SK-N-SH (cell line): Measurements from ENCODE around the gene CYP27C1. TPM values are rescaled to one million over a fixed set of nuclear protein-coding genes. Genes with fewer than 3 reads are reported as not detected.

Experiments used
- CTCF ChIA-PET: fragments of 300-600, 350-600 bp; formaldehyde crosslinking; extraction: SDS; loops from one replicate; lab custom pipeline; 2021; lab: Yijun Ruan, JAX
- POLR2A ChIA-PET: fragments of 350-600 bp; sonication (Branson Sonifier 250); formaldehyde crosslinking; extraction: SDS; loops from one replicate; lab custom pipeline; 2020; ENCODE audit warnings: antibody characterized with exemption, inconsistent platforms; lab: Yijun Ruan, JAX
- DNase-seq: peaks from one replicate; pipeline ENCODE4 v3.0.0; 2012
- H2AFZ ChIP-seq: fragments of 200-600 bp; sonication (generic); 2 replicates; pipeline ENCODE4 v1.8.1; 2016; ENCODE audit warnings: antibody characterized with exemption, mild to moderate bottlenecking, low read depth
- H3F3A ChIP-seq: fragments of 200-600 bp; sonication (generic); replicated peaks from 2 replicates; pipeline ENCODE3; 2016; ENCODE audit warnings: antibody characterized with exemption, mild to moderate bottlenecking; ENCODE audit not compliant: insufficient read depth
- H3K27ac ChIP-seq, 2 experiments: fragments of 200-500 bp in 1 of 2; fragments of 200-600 bp in 1 of 2; sonication (Bioruptor generic) in 1 of 2; sonication (generic), shearing (Covaris generic) in 1 of 2; 2 replicates each; pipeline versions ENCODE4 v1.5.1 to v1.6.1; 2014 to 2016; ENCODE audit warnings: low read depth in 2 of 2, inconsistent platforms in 1 of 2, low read length in 1 of 2, mild to moderate bottlenecking in 1 of 2, mixed read lengths in 1 of 2
- H3K27me3 ChIP-seq: fragments of 200-600 bp; sonication (generic), shearing (Covaris generic); 2 replicates; pipeline ENCODE4 v1.6.1; 2016; ENCODE audit warnings: mixed run types; ENCODE audit not compliant: insufficient read depth
- H3K36me3 ChIP-seq, 2 experiments: fragments of 200-500 bp in 1 of 2; fragments of 200-600 bp in 1 of 2; sonication (Bioruptor generic) in 1 of 2; sonication (generic) in 1 of 2; replicated peaks in 1 of 2; 2 replicates each; pipeline versions ENCODE3 to v1.5.1; 2014 to 2016; ENCODE audit warnings: low read length in 1 of 2, mild to moderate bottlenecking in 1 of 2; ENCODE audit not compliant: insufficient read depth in 2 of 2, control insufficient read depth in 1 of 2
- H3K4me1 ChIP-seq, 2 experiments: fragments of 200-500 bp in 1 of 2; fragments of 200-600 bp in 1 of 2; sonication (Bioruptor generic) in 1 of 2; sonication (generic), shearing (Covaris generic) in 1 of 2; 2 replicates each; pipeline versions ENCODE4 v1.5.1 to v1.6.1; 2014 to 2016; ENCODE audit warnings: low read depth in 1 of 2, low read length in 1 of 2, mixed run types in 1 of 2; ENCODE audit not compliant: insufficient read depth in 2 of 2, control insufficient read depth in 1 of 2
- H3K4me2 ChIP-seq: fragments of 200-600 bp; sonication (generic), shearing (Covaris generic); 2 replicates; pipeline ENCODE4 v1.6.1; 2017; ENCODE audit warnings: mixed run types
- H3K4me3 ChIP-seq, 2 experiments: fragments of 200-500 bp in 1 of 2; fragments of 200-600 bp in 1 of 2; sonication (Bioruptor generic) in 1 of 2; sonication (generic), shearing (Covaris generic) in 1 of 2; 2 replicates each; pipeline versions ENCODE4 v1.5.1 to v1.8.1; 2014 to 2016; ENCODE audit warnings: low read depth in 2 of 2, inconsistent platforms in 1 of 2, low read length in 1 of 2, mild to moderate bottlenecking in 1 of 2, mixed read lengths in 1 of 2, moderate library complexity in 1 of 2
- H3K79me2 ChIP-seq: fragments of 200-600 bp; sonication (generic); 2 replicates; pipeline ENCODE4 v1.8.1; 2017; ENCODE audit warnings: mild to moderate bottlenecking; ENCODE audit not compliant: insufficient read depth
- H3K9ac ChIP-seq: fragments of 200-600 bp; sonication (generic); 2 replicates; pipeline ENCODE4 v1.6.1; 2017; ENCODE audit warnings: mixed run types
- H3K9me2 ChIP-seq: fragments of 200-600 bp; sonication (generic); 2 replicates; pipeline ENCODE4 v1.6.1; 2017; ENCODE audit warnings: mixed run types
- H3K9me3 ChIP-seq: fragments of 200-600 bp; sonication (generic); 2 replicates; pipeline ENCODE4 v1.6.1; 2017; ENCODE audit warnings: mixed run types, mild to moderate bottlenecking, moderate library complexity
- H4K20me1 ChIP-seq: fragments of 200-600 bp; sonication (generic); 2 replicates; pipeline ENCODE4 v1.6.1; 2017; ENCODE audit warnings: mild to moderate bottlenecking, mixed run types; ENCODE audit not compliant: insufficient read depth
- CHD2 ChIP-seq: fragments of 150-350 bp; IDR thresholded peaks from 2 replicates; pipeline ENCODE4 v1.6.1; 2018; ENCODE audit warnings: low read length; ENCODE audit not compliant: partially characterized antibody
- ELF1 ChIP-seq: IDR thresholded peaks from 2 replicates; pipeline ENCODE4 v1.4.0; 2012
- EZH2phosphoT487 ChIP-seq: fragments of 200-600 bp; sonication (generic); IDR thresholded peaks from 2 replicates; pipeline ENCODE4 v1.6.1; 2017; ENCODE audit warnings: low read depth, mixed run types, mild to moderate bottlenecking, antibody characterized with exemption, moderate library complexity, borderline replicate concordance
- FOXJ3 ChIP-seq: sonication (generic); formaldehyde crosslinking; IDR thresholded peaks from 2 replicates; pipeline ENCODE4 v1.5.1; 2020; ENCODE audit warnings: mild to moderate bottlenecking, missing genetic modification reagents
- FOXM1 ChIP-seq: IDR thresholded peaks from 2 replicates; pipeline ENCODE4 v1.4.0; 2012; ENCODE audit warnings: low read depth, mild to moderate bottlenecking
- GABPA ChIP-seq: IDR thresholded peaks from 2 replicates; pipeline ENCODE4 v1.4.0; 2012; ENCODE audit warnings: low read depth, mild to moderate bottlenecking
- GATA2 ChIP-seq: sonication (generic); formaldehyde crosslinking; IDR thresholded peaks from 2 replicates; pipeline ENCODE4 v1.5.0; 2020; ENCODE audit warnings: mild to moderate bottlenecking, missing genetic modification reagents
- JUND ChIP-seq: IDR thresholded peaks from 2 replicates; pipeline ENCODE4 v1.4.0; 2012
- MEF2A ChIP-seq: IDR thresholded peaks from 2 replicates; pipeline ENCODE4 v1.4.0; 2012; ENCODE audit warnings: low read depth, borderline replicate concordance
- NFIC ChIP-seq: IDR thresholded peaks from 2 replicates; pipeline ENCODE4 v1.4.0; 2012; ENCODE audit warnings: borderline replicate concordance
- PBX3 ChIP-seq: IDR thresholded peaks from 2 replicates; pipeline ENCODE4; 2012
- POLR2AphosphoS5 ChIP-seq: IDR thresholded peaks from 2 replicates; pipeline ENCODE4 v1.6.1; 2012; ENCODE audit warnings: low read depth, low read length
- RCOR1 ChIP-seq: fragments of 150-350 bp; IDR thresholded peaks from 2 replicates; pipeline ENCODE4 v1.6.1; 2017; ENCODE audit warnings: antibody characterized with exemption, low read length
- RFX5 ChIP-seq: IDR thresholded peaks from 2 replicates; pipeline ENCODE4 v1.6.1; 2012; ENCODE audit warnings: mild to moderate bottlenecking, improper control_type of control experiment, low read length
- RXRA ChIP-seq: IDR thresholded peaks from 2 replicates; pipeline ENCODE4 v1.4.0; 2012; ENCODE audit warnings: low read depth, mild to moderate bottlenecking, borderline replicate concordance
- SIN3A ChIP-seq: IDR thresholded peaks from 2 replicates; pipeline ENCODE4 v1.6.1; 2012; ENCODE audit warnings: low read depth, mild to moderate bottlenecking, low read length, moderate library complexity, borderline replicate concordance
- SMC3 ChIP-seq: IDR thresholded peaks from 2 replicates; pipeline ENCODE4 v1.6.1; 2012; ENCODE audit warnings: low read depth, low read length, improper control_type of control experiment
- TAF1 ChIP-seq: IDR thresholded peaks from 2 replicates; pipeline ENCODE4 v1.6.1; 2012; ENCODE audit warnings: low read depth, mild to moderate bottlenecking, low read length, moderate library complexity, borderline replicate concordance
- TEAD4 ChIP-seq: IDR thresholded peaks from 2 replicates; pipeline ENCODE4 v1.4.0; 2012; ENCODE audit warnings: mild to moderate bottlenecking, borderline replicate concordance; ENCODE audit not compliant: insufficient read depth
- YY1 ChIP-seq: IDR thresholded peaks from 2 replicates; pipeline ENCODE4 v1.4.0; 2012; ENCODE audit warnings: low read depth, mild to moderate bottlenecking
- WGBS: methylation state at CpG from one replicate; pipeline ENCODE4 v1.1.6; 2017; ENCODE audit warnings: low lambda C conversion rate; 5-methylcytosine and 5-hydroxymethylcytosine counted together
- polyA plus RNA-seq, 3 experiments: library from polyadenylated mRNA; depleted of rRNA; stranded (reverse); fragments of >200 nt; gene quantifications; 2 replicates each; pipeline ENCODE4 v1.2.3, GENCODE V29; 2012
- TF ChIP-seq, protein P1 (sequence below): IDR thresholded peaks from 2 replicates; pipeline ENCODE4 v1.6.1; 2012; ENCODE audit warnings: mild to moderate bottlenecking, low read depth, low read length, moderate library complexity
- TF ChIP-seq, protein P2 (sequence below): IDR thresholded peaks from 2 replicates; pipeline ENCODE4 v1.4.0; 2012; ENCODE audit warnings: low read depth, borderline replicate concordance

Gene CYP27C1
- polyA plus RNA-seq, 1 of the 3 experiments (the other 2 are of a cell fraction), result not detected

DNA sequence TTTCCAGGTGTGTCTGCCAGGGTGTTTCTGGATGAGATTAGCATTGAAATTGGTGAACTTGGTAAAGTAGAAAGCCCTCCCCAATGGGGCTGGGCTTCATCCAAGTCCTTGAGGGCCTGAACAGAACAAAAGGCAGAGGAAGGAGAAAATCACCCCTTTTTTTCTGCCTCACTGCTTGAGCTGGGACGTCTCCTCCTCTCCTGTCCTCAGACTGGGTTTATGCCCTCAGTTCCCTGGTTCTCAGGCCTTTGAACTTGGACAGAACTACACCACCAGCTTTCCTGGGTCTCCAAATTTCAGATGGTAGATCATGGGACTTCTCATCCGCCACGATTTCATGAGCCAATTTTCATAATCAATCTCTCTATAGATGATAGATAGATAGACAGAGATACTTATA is 59.4 kb downstream of the CYP27C1 start:
- H4K20me1 ChIP-seq, result no peaks in the 10 kb centered on the region
- no peak overlapping the region for H3K9ac ChIP-seq
- H3K4me1 ChIP-seq, result peaks cover 0 to 10% of the 10 kb centered on the region in 2 experiments; a peak in 1 of 4 replicates
- H3K4me2 ChIP-seq, result no peak overlapping the region
- TF ChIP-seq PBX3 (no peak), TAF1 (no peak), CHD2 (no peak), FOXJ3 (CRISPR knock-in tag) (no peak), SIN3A (no peak), JUND (no peak), TEAD4 (no peak), GABPA (no peak), NFIC (no peak), ELF1 (no peak)
- TF ChIP-seq, protein P1, sequence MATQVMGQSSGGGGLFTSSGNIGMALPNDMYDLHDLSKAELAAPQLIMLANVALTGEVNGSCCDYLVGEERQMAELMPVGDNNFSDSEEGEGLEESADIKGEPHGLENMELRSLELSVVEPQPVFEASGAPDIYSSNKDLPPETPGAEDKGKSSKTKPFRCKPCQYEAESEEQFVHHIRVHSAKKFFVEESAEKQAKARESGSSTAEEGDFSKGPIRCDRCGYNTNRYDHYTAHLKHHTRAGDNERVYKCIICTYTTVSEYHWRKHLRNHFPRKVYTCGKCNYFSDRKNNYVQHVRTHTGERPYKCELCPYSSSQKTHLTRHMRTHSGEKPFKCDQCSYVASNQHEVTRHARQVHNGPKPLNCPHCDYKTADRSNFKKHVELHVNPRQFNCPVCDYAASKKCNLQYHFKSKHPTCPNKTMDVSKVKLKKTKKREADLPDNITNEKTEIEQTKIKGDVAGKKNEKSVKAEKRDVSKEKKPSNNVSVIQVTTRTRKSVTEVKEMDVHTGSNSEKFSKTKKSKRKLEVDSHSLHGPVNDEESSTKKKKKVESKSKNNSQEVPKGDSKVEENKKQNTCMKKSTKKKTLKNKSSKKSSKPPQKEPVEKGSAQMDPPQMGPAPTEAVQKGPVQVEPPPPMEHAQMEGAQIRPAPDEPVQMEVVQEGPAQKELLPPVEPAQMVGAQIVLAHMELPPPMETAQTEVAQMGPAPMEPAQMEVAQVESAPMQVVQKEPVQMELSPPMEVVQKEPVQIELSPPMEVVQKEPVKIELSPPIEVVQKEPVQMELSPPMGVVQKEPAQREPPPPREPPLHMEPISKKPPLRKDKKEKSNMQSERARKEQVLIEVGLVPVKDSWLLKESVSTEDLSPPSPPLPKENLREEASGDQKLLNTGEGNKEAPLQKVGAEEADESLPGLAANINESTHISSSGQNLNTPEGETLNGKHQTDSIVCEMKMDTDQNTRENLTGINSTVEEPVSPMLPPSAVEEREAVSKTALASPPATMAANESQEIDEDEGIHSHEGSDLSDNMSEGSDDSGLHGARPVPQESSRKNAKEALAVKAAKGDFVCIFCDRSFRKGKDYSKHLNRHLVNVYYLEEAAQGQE, result no peak
- TF ChIP-seq, all 33 proteins: peak for 0
- H3K9me3 ChIP-seq, result no peaks in the 10 kb centered on the region; the same call in 1 of the 2 replicates
- H3K9me2 ChIP-seq, result no peaks in the 10 kb centered on the region
- H3K27me3 ChIP-seq, result no peaks in the 10 kb centered on the region
- no peaks in the 10 kb centered on the region for H3F3A ChIP-seq
- no peak for DNase-seq
- no peaks in the 10 kb centered on the region for H3K79me2 ChIP-seq
- WGBS, result 47% methylated on average over 3 of the region's 3 CpGs
- ChIA-PET CTCF (interaction anchor here (1.2 to 7.5 kb wide), 4 partner anchors 10 to 91 kb away, joined by 3 to 52 read pairs (median 4); no protein-coding TSS in a partner anchor), POLR2A (no interaction called here)
- no peak overlapping the region for H2AFZ ChIP-seq
- H3K27ac ChIP-seq, result no peak overlapping the region
- H3K4me3 ChIP-seq, result no peak overlapping the region
- H3K36me3 ChIP-seq, result no peaks in the 10 kb centered on the region

- H4K20me1 ChIP-seq, result no peaks in the 10 kb centered on the region
- H3K79me2 ChIP-seq, result no peaks in the 10 kb centered on the region
- no peaks in the 10 kb centered on the region for H3F3A ChIP-seq
- no peaks in the 10 kb centered on the region for H3K36me3 ChIP-seq
- H3K9me2 ChIP-seq, result no peaks in the 10 kb centered on the region
- no peaks in the 10 kb centered on the region for H3K27me3 ChIP-seq
- 72% methylated on average over 2 of the region's 2 CpGs for WGBS
- ChIA-PET POLR2A (no interaction called here), CTCF (interaction anchor here (7.5 kb wide), 1 partner anchor 90 kb away, joined by 52 read pairs; no protein-coding TSS in a partner anchor)
- H3K4me2 ChIP-seq, result no peak overlapping the region
- H3K9ac ChIP-seq, result no peak overlapping the region
- H3K27ac ChIP-seq, result no peak overlapping the region
- no peaks in the 10 kb centered on the region; the same call in 1 of the 2 replicates for H3K9me3 ChIP-seq
- DNase-seq, result no peak
- no peak overlapping the region for H2AFZ ChIP-seq
- H3K4me3 ChIP-seq, result no peak overlapping the region
- peaks cover 0 to 2% of the 10 kb centered on the region in 2 experiments; a peak in 1 of 4 replicates for H3K4me1 ChIP-seq
- TF ChIP-seq SMC3 (no peak), FOXJ3 (CRISPR knock-in tag) (no peak), FOXM1 (no peak), TAF1 (no peak), POLR2AphosphoS5 (no peak), RXRA (no peak), PBX3 (no peak), YY1 (no peak), RFX5 (no peak), GABPA (no peak), RCOR1 (no peak), MEF2A (no peak), EZH2phosphoT487 (no peak), GATA2 (CRISPR knock-in tag) (no peak)
- TF ChIP-seq, protein P2, sequence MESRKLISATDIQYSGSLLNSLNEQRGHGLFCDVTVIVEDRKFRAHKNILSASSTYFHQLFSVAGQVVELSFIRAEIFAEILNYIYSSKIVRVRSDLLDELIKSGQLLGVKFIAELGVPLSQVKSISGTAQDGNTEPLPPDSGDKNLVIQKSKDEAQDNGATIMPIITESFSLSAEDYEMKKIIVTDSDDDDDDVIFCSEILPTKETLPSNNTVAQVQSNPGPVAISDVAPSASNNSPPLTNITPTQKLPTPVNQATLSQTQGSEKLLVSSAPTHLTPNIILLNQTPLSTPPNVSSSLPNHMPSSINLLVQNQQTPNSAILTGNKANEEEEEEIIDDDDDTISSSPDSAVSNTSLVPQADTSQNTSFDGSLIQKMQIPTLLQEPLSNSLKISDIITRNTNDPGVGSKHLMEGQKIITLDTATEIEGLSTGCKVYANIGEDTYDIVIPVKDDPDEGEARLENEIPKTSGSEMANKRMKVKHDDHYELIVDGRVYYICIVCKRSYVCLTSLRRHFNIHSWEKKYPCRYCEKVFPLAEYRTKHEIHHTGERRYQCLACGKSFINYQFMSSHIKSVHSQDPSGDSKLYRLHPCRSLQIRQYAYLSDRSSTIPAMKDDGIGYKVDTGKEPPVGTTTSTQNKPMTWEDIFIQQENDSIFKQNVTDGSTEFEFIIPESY, result no peak
These were observed 60.6 kb downstream of the CYP27C1 start for GRCh38 chr2:127159543-127159942.
